HG02759 (cell line): Measurements from ENCODE around the gene FSIP1.

Source experiments
- ATAC-seq: cut with Tn5 transposase; IDR thresholded peaks from one replicate; pipeline ENCODE4 v1.9.1; 2021; ENCODE audit warnings: mild to moderate bottlenecking, moderate library complexity; ENCODE audit not compliant: unreplicated experiment

Gene FSIP1

DNA sequence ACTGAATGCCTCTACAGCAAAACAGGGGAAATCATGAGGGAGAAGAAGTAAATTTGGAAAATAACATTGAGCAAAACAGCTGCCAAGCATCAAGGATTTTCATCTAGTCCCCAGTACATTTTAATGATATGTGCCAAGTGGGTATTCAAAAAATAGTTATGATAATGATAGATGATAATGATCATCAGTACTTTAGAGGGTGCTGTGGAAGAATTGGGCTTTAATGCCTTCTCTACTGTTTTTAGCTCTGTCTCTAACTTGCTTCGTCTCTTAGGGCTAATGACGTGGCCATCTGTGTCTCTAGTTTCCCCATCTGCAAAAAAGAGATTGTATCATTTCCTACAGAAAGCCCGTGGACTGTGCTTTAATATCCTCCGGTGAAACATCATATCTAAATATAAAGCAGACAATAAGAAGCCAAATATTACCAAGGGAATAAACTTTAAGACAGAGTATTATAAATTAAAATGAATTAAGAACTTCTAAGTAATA lies 10.2 kb upstream of the FSIP1 start:
- no peak for ATAC-seq

DNA sequence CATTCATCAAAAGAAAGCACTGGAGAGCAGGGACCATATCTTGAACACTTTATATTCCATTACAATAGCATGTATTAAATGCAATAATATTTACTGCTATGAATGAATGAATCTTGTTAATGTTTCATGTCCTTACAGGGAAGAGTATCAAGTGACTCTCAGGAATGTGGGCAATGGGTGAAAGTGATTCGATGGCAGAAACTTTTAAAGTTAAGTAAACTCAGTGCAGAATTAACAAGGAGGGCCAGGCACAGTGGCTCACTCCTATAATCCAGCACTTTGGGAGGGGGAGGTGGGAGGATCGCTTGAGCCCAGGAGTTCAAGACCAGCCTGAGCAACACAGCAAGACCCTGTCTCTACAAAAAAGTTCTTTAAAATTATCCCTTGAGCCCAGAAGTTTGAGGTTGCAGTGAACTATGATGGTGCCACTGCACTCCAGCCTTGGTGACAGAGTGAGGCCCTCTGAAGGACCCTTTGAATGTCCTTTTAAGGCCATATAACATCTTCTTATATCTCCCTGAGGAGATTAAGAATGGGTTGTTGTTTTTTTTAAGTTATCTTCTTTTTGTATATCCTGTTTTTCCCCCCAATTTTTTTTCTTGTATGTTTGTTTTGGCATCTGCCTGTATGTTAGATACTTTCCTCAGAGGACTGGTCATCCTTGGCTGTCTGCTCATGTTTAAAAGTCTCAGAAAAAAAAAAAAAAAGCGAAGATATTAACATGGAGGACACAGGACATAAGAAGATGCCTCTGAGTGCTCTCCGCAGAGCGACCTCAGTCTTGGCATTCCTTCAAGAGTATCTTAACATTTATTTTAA lies 9.6 kb upstream of the FSIP1 start:
- ATAC-seq: no peak

DNA sequence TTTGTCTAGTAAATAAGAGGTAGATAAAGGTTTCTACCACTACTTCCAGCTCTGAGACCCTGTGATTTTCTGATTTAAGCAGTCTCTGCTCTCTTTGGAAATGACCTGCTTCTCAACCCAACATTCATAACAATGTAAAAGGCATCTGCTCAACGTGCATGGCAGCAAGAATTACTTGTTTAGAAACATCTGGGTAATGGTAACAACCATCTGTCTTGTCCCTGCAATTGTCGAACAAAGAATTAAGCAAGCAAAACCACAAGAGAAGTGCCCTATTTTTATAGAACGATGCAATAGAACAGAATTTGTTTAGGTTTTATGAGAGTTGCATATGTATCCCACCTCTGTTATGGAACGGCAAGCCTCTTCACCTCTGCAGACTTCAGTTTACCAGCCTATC lies 7.1 kb upstream of the FSIP1 start:
- no peak for ATAC-seq

DNA sequence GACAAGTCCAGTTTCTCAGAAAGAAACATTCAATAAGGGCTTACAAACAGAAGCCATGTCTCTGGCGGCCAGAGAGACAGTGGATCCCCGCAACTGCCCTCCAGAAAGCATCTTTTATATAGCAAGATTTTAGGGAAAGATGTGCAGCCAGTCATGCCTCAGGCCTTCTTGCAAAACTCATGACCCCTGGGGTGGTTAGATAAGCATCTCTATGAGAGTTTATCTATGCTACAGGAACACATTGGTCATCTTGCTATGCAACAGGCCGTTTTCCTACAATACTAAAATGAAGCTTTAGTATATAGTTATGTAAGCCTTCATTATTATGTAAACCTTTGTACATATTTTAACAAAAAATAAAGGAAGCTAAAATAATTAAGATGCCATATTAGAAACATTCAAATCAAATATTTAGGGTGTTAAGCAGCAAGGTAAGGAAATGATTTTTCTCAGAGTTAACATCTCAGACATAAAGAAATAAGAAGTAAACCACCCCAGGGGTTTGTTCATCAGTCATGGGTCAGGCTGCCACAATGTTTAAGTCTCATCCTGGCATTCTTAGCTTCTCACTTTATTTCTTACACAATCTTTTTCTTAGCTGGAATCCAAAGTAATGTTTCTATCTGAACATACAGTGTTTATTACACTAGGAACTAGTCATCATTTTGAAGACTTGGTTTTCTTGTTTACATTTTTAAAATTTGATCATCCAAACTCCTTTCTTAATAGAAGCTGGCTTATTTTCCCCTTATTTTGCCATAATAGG lies 6.3 kb upstream of the FSIP1 start:
- ATAC-seq: no peak

DNA sequence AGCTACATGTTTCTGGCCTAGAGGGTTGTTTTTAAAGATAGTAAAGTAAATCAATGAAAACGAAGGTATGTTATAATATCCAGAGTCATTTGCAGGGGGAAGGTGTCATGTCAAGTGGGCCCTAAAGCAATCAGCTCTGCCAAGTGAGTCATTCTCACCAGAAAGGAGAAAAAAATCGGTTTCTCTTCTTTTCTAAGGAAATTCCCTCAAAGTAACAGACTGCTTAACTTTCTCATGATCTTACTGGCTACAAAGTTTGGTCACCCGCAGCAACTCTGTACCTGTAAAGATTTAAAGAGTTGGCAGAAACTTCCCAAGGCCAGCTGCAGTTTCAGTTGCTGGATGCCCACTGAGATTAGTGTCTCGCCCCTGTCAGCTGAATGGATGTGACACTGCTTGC lies 5.5 kb upstream of the FSIP1 start:
- ATAC-seq: no peak

DNA sequence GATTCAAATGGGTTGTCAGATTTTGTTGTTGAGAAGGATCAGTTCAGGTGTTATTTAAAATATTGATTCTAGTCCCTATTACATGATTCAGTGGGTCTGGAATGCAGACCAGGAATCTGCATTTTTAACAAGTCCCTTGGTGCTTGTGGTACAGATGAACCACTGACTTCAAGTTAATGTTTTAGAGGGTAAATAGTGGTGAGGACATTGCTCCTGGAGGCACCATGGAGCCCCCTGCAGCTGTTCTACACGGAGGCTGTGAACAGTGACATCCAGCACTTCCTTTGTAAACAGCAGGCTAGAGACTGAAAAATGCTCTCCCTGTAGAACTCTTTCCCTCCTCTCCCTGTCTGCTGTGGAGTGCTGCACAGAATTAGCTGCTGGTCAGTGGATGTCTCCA lies 4.8 kb upstream of the FSIP1 start:
- no peak for ATAC-seq

DNA sequence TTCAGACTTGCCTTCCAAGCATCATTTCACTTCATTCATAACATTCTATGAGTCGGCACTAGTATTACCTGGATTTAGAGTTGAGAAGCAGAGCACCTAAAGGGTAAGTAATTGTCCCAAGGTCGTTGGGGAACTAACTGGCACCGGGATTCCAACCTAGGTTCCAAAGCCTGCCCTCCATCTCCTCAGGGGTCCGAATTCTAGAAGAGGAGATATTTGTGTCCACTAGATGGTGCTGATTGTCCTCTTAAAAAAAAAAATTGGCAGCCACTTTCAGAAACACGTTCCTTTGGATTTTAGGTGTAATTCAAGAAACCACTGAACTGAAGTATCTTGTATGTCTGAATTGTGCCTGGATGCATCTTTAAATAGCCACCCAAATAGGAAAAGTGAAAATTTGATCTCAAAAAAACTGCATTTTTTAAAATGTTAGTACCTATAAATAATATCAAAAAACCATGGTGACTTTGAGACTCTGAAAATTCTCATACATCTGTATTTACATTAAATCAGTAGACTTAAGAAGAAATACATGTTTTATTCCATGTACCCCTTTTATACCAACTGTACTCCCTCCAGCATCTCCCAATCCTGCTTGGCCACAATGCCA lies 3.9 kb upstream of the FSIP1 start:
- ATAC-seq: no peak

DNA sequence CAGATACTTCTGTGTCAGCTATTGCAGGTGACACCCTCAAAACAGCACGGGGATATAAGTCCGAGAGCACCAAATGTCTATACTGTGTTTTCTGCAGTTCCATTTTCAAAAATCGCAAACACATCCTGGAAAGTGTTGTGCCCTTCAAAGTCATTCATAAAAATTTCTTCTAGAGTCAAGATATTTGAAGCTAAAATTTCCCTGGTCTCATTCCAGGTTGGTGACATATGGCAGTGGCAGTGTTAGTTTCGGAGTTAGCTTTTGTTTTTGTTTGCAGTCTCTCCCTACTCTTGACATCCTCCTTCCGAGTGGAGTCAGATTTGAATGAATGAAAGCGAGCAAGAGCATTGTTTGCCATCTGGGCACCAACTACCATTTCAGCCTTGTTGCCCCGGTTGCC lies 3.2 kb upstream of the FSIP1 start:
- ATAC-seq: no peak

DNA sequence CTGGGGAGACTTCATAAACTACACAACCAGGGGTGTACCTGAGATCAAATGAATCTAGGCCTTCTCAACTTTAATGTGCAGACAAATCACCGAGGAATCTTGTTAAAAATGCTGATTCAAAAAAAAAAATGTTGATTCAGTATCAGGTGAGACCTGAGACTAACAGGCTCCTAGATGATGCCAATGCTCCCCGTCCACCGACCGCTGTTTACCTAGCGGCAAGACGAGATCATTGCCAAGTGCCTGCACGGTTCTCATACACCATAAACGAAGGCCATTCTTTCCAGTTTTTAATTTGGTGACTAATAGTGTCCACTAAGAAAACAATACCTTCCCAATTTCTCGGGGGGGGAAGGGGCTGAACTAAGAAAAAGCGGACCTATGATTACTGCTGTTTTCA lies 2.5 kb upstream of the FSIP1 start:
- no peak for ATAC-seq

DNA sequence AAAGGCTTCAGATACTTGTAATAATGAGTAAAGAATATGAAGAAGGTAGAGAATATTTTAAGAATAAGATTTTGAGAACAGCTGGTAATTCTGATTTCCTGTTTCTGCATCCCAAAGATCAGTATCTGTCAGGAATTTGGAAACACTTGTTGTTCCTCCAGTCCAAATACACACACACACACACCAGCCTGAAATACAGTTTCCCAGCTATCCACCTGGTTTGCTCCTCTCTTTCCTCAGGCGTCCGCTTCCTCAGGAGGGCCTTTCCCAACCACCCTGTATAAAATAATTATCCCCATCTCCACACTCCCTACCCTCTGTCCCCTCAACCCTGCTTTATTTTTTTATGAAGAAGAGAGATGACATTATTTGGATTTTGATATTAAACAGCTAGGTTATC lies 2.0 kb upstream of the FSIP1 start:
- no peak for ATAC-seq

DNA sequence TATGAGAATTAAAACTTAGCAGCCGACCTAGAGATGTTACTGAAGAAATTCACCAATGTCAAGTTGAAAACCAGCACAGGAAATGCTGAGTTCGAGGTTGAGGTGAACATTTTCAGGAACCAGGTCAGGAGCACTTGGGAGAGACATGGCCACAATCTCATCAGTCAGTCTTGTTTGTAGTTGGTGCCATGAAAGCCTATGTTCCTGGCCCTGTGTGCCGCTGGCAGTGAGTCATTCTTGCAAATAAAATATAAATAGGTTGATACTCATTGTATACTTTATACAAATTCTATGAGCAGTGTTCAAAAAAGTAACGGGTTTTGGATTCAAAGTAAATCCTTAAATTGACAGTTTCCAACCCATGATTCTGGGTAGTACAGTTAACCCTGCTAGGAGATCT lies 1.5 kb upstream of the FSIP1 start:
- no peak for ATAC-seq

DNA sequence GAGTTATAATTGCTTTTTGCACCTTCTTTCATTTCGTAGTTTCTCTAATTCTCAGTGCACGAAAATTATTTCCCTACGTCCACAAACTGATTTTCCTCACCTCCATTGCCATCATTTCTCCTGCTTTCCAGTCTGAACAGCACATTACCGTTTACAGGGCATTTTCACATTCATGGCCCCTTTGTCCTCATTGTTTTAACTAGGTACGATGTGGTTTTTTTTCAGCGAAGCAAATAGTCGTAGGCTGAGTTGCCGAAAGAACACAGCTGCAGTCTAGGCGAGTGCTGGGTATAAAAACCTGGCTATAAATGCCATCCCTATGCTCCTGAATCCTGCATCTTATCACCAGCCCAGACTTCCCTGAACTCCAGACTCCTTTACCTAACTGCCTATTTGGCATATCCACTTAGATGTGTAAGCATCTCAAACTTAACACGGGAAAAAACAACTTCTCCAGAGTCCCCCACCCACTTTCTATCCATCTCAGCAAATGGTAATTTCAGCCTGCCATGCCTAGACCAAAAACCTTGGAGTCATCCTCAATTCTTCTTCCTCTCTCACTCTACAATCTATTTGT lies 691 bp upstream of the FSIP1 start:
- ATAC-seq: no peak

DNA sequence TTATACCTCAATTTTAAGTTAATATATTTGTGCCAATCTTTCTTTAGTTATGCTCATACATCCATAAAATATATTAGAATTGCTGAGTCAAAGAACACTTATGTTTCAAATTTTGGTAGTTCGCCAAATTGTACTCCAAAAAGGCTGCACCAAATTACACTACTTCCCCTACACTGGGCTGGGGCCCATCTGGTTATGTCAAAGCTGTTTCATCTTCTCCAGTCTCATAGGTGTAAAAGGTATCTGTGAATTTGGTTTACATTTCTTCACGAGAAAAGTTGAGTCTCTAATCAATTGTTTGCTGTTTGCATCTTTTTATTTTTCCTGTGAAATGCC lies 706 bp downstream of the FSIP1 start:
- ATAC-seq: no peak

DNA sequence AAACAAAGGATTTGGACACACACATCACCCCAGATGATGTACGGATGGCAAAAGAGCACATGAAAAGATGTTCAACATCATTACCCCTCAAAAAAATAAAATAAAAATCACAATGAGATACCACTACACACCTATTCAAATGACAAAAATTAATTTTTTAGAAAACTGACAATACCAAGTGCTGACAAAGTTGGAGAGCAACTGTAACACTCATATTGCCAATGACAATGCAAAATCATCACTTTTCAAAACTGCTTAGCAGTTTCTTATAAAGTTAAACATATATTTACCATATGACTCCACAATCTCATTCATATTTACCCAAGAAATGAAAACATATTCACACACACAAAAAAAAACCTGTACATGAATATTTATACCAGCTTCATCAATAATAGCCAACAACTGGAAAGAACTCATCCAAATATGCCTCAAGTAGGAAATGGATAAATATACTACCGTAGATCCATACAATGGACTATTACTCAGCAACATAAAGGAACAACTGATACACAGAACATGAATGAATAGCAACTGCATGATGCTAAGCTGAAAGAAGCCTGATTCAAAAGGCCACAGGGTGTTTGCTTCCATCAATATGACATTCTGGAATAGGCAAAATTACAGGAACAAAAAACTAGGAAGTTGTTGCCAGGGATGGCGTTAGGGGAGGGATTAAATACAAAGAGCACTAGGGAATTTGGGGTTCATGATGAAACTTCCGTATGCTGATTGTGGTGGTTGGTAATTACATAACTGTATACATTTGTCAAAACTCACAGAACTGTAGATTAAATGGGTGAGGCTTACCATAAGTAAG lies 1.3 kb downstream of the FSIP1 start:
- no peak for ATAC-seq

DNA sequence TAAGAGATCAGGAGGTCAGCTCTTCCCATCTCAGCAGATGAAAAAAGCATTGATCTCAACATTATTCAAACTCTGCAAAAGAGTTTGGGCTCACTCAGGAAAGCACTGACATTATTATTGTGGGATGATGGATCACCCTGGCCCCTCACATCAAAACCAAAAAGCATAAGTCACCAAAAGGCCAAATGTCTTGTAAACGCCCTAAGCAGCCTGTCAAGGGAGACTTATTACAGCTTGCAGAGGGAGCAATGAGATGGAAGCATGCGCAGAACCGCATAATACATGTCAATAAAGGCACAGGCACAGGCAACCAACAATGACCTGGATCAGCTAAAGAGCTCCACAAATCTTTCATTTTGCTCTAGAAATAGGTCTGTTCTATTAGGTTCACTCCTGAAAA lies 4.6 kb downstream of the FSIP1 start:
- ATAC-seq: no peak

DNA sequence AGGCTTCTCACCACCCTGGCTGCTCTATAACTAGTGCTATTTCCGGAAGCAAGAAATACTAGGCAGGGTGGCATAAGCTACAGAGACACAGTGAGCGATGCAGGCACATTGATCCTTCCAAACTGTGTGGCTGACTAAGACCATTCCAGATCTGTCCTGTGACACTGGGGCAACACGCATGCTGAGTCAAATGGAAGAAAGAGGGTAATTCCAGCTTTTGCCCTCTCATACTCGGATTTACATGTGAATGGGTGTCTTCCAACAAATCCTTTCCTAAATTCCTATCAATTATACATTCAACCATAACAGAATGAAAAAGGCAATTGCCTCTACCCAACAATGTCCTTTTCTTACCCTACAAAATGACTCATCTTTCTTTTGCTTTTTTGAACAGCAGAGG lies 5.1 kb downstream of the FSIP1 start:
- ATAC-seq: no peak

DNA sequence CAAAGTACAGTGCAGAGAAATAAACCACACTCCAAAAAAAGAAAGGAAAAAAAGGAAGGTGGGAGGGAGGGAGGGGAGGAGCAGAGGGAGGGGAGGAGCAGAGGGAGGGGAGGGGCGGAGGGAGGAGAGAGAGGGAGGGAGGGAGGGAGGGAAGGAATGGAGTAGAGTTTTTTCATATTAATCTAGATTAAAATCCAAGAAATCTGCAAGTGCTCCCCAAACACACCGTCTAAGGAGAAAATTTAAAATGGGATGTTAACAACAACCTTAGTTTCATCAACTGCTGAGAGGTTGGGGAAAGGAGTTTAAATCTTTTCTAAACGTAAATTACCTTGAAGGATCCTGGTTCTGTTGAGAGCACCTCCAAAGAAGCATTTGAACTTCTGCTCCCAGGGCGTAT lies 6.6 kb downstream of the FSIP1 start:
- no peak for ATAC-seq

DNA sequence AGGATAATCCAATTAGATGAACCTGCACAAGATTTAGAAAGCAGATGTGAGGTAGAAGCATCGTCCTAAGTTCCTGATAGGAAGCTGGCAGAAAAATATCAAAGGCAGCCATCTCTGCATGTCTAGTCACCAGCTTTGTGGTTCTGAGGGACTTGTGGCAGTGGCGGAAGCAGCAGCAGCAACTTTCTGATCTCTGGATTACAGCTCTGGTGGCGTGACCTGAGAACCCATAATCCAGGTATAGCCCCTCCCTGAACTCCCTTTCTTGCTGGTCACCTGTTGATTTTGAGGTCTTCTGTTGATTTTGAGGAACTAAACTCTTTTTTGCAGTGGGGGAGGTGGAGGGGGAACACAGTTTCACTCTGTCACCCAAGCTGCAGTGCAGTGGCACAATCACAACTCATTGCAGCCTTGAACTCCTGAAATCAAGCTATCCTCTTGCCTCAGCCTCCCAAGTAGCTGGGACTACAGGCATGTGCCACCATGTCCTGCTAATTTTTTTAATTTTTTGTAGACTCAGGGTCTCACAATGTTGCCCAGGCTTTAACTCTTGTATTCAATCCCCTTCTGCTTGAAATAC lies 7.9 kb downstream of the FSIP1 start:
- no peak for ATAC-seq

DNA sequence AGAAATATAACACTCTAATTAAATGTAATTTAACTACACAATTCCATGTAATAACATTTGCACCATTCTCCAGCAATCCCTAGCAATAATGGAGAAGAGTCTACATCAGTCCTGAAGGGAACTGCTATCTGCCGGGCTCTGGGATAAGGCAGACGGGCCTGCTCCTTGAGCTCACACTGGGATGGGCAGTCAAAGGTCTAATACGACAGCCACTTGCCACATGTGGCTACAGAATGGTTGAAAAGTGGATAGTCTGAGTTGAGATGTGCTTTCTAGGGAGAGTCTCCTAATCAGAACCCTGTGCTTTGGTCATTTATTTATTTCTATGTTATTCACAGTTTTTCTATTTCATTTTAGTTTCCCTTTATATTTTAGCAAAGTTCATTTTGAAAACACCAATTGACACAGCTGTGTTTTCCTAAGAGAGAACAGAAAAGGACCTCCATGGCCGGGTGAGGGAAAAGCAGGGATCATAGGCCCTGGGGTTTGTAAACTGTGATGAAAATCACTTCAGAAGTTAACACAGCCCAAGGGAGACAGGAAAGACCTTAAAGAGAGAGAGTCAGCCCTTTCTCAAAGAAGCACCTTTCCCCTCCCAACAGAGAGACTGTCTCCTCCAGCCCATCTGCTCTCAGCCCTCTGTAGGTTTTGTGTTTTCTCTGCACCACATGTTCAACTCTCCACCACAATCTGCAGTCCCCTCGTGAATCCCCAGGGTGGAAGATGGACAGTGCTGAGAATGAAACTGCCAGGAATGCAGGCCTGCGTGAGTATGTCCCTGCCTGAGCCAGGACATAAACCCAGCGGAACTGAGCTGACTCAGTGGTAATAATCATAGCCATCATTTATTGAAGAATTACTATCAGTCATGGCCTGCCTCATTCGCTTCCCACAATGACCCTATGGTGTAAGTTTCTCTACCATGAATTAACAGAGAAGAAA lies 11.6 kb downstream of the FSIP1 start:
- no peak for ATAC-seq
